ENCODE data around the gene GRIA3.

DNA sequence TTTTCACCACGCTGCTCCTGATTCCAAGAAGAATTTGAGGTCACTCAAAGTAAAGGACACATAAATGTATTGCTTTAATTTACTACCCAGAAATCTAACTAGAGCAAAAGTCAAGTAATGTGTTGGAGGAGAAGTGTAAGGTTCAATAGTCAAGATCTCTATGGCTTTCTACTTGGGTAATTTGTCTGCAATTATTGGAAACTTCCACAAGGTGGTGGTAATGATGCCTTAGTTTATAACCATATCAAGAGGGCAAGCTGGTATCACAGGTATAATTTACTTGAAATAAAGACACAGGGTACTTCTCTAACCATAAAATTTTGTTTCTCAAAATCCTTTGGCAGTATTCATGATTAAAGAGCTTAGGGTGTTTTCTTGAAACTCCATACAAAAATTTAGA lies 10.2 kb upstream of the GRIA3 start:
- TF ChIP-seq YY1 (IDR thresholded peaks at IDR 0.05; ENCODE audit: low read depth, low read length) (no peak), CHD4 (IDR thresholded peaks at IDR 0.05) (no peak), CHD1 (IDR thresholded peaks at IDR 0.05; ENCODE audit: low read depth, low read length) (no peak), STAT1 (conservative IDR thresholded peaks at IDR 0.05) (no peak)
- TF ChIP-seq, protein P1, sequence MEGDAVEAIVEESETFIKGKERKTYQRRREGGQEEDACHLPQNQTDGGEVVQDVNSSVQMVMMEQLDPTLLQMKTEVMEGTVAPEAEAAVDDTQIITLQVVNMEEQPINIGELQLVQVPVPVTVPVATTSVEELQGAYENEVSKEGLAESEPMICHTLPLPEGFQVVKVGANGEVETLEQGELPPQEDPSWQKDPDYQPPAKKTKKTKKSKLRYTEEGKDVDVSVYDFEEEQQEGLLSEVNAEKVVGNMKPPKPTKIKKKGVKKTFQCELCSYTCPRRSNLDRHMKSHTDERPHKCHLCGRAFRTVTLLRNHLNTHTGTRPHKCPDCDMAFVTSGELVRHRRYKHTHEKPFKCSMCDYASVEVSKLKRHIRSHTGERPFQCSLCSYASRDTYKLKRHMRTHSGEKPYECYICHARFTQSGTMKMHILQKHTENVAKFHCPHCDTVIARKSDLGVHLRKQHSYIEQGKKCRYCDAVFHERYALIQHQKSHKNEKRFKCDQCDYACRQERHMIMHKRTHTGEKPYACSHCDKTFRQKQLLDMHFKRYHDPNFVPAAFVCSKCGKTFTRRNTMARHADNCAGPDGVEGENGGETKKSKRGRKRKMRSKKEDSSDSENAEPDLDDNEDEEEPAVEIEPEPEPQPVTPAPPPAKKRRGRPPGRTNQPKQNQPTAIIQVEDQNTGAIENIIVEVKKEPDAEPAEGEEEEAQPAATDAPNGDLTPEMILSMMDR (IDR thresholded peaks at IDR 0.05 in 2 of 3, conservative IDR thresholded peaks at IDR 0.05 in 1 of 3; ENCODE audit: control insufficient read depth in 2 of 3, extremely low read depth in 1 of 3, insufficient read depth in 1 of 3, low read depth in 3 of 3, low read length in 3 of 3) = peak; percentile 16 to 39 (median 18); a peak in 3 of 6 replicates
- TF ChIP-seq, protein P2, sequence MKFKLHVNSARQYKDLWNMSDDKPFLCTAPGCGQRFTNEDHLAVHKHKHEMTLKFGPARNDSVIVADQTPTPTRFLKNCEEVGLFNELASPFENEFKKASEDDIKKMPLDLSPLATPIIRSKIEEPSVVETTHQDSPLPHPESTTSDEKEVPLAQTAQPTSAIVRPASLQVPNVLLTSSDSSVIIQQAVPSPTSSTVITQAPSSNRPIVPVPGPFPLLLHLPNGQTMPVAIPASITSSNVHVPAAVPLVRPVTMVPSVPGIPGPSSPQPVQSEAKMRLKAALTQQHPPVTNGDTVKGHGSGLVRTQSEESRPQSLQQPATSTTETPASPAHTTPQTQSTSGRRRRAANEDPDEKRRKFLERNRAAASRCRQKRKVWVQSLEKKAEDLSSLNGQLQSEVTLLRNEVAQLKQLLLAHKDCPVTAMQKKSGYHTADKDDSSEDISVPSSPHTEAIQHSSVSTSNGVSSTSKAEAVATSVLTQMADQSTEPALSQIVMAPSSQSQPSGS (IDR thresholded peaks at IDR 0.05; ENCODE audit: low read length) = no peak
